Suprapubic skin (tissue), 4 donors: ENCODE measurements around the gene PTPRH.

Source experiments
- EP300 ChIP-seq: sonication (generic); formaldehyde crosslinking; IDR thresholded peaks from one replicate; pipeline ENCODE4 v1.6.1; 2017; ENCODE audit warnings: antibody characterized with exemption
- POLR2A ChIP-seq, 2 donors: fragments of 450-650 bp; IDR thresholded peaks; one replicate each; pipeline ENCODE4 v1.6.1; 2017; ENCODE audit warnings: antibody characterized with exemption in 2 of 2, mild to moderate bottlenecking in 2 of 2, moderate library complexity in 2 of 2
- POLR2AphosphoS5 ChIP-seq, 3 donors: sonication (generic); formaldehyde crosslinking; IDR thresholded peaks; one replicate each; pipeline ENCODE4 v1.6.1; 2017; ENCODE audit warnings: antibody characterized with exemption in 3 of 3
- TF ChIP-seq, protein P1 (sequence below), 2 donors: fragments of 200-600 bp in 1 of 2; fragments of 450-650 bp in 1 of 2; sonication (generic) in 1 of 2; IDR thresholded peaks; one replicate each; pipeline ENCODE4 v1.5.1; 2016 to 2019; ENCODE audit warnings: antibody characterized with exemption in 2 of 2, mild to moderate bottlenecking in 1 of 2, moderate library complexity in 1 of 2

DNA sequence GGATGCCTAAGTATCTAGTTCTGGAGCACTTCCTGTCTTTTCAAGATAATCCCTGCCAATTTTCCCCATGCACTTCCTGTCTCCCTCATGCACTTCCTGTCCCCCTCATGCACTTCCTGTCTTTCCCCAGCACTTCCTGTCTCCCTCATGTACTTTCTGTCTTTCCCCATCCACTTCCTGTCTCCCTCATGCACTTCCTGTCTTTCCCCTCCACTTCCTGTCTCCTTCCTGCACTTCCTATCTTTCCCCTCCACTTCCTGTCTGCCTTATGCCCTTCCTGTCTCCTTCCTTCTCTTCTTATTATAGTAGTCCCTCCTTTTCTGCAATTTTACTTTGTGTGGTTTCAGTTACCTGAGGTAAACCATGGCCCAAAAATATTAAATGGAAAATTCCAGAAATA is 57.3 kb downstream of the PTPRH start:
- TF ChIP-seq, protein P1, sequence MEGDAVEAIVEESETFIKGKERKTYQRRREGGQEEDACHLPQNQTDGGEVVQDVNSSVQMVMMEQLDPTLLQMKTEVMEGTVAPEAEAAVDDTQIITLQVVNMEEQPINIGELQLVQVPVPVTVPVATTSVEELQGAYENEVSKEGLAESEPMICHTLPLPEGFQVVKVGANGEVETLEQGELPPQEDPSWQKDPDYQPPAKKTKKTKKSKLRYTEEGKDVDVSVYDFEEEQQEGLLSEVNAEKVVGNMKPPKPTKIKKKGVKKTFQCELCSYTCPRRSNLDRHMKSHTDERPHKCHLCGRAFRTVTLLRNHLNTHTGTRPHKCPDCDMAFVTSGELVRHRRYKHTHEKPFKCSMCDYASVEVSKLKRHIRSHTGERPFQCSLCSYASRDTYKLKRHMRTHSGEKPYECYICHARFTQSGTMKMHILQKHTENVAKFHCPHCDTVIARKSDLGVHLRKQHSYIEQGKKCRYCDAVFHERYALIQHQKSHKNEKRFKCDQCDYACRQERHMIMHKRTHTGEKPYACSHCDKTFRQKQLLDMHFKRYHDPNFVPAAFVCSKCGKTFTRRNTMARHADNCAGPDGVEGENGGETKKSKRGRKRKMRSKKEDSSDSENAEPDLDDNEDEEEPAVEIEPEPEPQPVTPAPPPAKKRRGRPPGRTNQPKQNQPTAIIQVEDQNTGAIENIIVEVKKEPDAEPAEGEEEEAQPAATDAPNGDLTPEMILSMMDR (IDR thresholded peaks at IDR 0.05): no peak
- TF ChIP-seq POLR2AphosphoS5 (IDR thresholded peaks at IDR 0.05) (no peak), POLR2A (IDR thresholded peaks at IDR 0.05) (no peak), EP300 (no peak)
